Measurements from ENCODE around the gene EVA1C. TPM values are rescaled to one million over a fixed set of nuclear protein-coding genes. Genes with fewer than 3 reads are reported as not detected.

Gene EVA1C
- total and polyA plus RNA-seq, 10 of the 15 experiments (the other 5 are each of a cell fraction or from before 2014, with no cell fraction given) = 0.13 to 0.56 (median 0.34) TPM; not detected in 7

DNA sequence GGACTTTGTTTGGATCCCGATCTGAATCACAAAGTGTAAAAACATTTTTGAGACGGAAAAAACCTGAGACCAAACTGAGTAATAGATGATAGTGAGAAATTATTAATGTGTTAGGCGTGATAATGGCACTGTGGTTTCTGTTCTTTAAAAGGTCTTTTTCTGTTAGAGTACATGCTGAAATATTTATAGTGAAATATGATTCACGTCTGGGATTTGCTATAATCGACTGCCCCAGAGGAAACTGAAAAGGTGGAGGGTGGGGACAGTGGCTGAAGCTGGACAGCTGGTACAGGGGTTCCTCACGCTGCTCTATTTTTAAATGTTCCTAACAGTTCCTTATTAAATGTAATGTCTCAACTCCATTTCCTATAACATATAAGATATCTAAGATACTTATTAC lies 30.9 kb upstream of the EVA1C start:
- Histone ChIP-seq H2AFZ (ENCODE audit: control insufficient read depth, low read depth, low read length) (no peak overlapping the region), H3K27ac (ENCODE audit: control insufficient read depth, insufficient read depth) (no peak overlapping the region), H3K79me2 (ENCODE audit: control insufficient read depth, insufficient read depth, low read length) (no peaks in the 10 kb centered on the region; the same call in 1 of the 2 replicates), H3K4me2 (ENCODE audit: control insufficient read depth, insufficient read depth) (no peak overlapping the region), H3K4me3 (no peak overlapping the region), H3K4me1 (ENCODE audit: control insufficient read depth, insufficient read depth, low read length) (no peaks in the 10 kb centered on the region), H4K20me1 (ENCODE audit: control insufficient read depth, insufficient read depth) (no peaks in the 10 kb centered on the region; the same call in 1 of the 2 replicates), H3K36me3 (ENCODE audit: control insufficient read depth in 2 of 2, insufficient read depth in 2 of 2, low read length in 1 of 2) (peaks cover 27 to 30% of the 10 kb centered on the region in 2 experiments; a peak in 3 of 4 replicates), H3K27me3 (replicated peaks in 1 of 2; ENCODE audit: control insufficient read depth in 2 of 2, insufficient read depth in 2 of 2, low read length in 1 of 2) (no peaks in the 10 kb centered on the region), H3K9me3 (replicated peaks; ENCODE audit: control insufficient read depth, insufficient read depth, low read length) (no peaks in the 10 kb centered on the region), H3K9ac (ENCODE audit: control insufficient read depth, insufficient read depth, low read length) (no peak overlapping the region)
- CTCF ChIA-PET = no interaction called here
- no peak for DNase-seq (ENCODE audit: low read depth, low spot score)
- SMC1A ChIA-PET (ENCODE audit: uncharacterized antibody, unreplicated experiment) = no interaction called here
- ATAC-seq = no peak
- TF ChIP-seq LARP7 (IDR thresholded peaks at IDR 0.05) (no peak), YBX1 (IDR thresholded peaks at IDR 0.05) (no peak), SUZ12 (IDR thresholded peaks at IDR 0.05; ENCODE audit: unreplicated experiment) (no peak), RCOR1 (conservative IDR thresholded peaks at IDR 0.05; ENCODE audit: low read depth, low read length) (no peak), STAT1 (conservative IDR thresholded peaks at IDR 0.05) (no peak)
- TF ChIP-seq, protein P1, sequence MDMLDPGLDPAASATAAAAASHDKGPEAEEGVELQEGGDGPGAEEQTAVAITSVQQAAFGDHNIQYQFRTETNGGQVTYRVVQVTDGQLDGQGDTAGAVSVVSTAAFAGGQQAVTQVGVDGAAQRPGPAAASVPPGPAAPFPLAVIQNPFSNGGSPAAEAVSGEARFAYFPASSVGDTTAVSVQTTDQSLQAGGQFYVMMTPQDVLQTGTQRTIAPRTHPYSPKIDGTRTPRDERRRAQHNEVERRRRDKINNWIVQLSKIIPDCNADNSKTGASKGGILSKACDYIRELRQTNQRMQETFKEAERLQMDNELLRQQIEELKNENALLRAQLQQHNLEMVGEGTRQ (IDR thresholded peaks at IDR 0.05; ENCODE audit: borderline replicate concordance, low read depth, low read length) = no peak
- TF ChIP-seq, protein P2, sequence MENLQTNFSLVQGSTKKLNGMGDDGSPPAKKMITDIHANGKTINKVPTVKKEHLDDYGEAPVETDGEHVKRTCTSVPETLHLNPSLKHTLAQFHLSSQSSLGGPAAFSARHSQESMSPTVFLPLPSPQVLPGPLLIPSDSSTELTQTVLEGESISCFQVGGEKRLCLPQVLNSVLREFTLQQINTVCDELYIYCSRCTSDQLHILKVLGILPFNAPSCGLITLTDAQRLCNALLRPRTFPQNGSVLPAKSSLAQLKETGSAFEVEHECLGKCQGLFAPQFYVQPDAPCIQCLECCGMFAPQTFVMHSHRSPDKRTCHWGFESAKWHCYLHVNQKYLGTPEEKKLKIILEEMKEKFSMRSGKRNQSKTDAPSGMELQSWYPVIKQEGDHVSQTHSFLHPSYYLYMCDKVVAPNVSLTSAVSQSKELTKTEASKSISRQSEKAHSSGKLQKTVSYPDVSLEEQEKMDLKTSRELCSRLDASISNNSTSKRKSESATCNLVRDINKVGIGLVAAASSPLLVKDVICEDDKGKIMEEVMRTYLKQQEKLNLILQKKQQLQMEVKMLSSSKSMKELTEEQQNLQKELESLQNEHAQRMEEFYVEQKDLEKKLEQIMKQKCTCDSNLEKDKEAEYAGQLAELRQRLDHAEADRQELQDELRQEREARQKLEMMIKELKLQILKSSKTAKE (IDR thresholded peaks at IDR 0.05; ENCODE audit: low read depth, poor library complexity, severe bottlenecking) = no peak
- TF ChIP-seq, protein P3, sequence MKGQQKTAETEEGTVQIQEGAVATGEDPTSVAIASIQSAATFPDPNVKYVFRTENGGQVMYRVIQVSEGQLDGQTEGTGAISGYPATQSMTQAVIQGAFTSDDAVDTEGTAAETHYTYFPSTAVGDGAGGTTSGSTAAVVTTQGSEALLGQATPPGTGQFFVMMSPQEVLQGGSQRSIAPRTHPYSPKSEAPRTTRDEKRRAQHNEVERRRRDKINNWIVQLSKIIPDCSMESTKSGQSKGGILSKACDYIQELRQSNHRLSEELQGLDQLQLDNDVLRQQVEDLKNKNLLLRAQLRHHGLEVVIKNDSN (IDR thresholded peaks at IDR 0.05; ENCODE audit: borderline replicate concordance, extremely low read length, insufficient read depth, low read depth, low read length) = no peak
- TF ChIP-seq, protein P4, sequence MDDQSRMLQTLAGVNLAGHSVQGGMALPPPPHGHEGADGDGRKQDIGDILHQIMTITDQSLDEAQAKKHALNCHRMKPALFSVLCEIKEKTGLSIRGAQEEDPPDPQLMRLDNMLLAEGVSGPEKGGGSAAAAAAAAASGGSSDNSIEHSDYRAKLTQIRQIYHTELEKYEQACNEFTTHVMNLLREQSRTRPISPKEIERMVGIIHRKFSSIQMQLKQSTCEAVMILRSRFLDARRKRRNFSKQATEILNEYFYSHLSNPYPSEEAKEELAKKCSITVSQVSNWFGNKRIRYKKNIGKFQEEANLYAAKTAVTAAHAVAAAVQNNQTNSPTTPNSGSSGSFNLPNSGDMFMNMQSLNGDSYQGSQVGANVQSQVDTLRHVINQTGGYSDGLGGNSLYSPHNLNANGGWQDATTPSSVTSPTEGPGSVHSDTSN (IDR thresholded peaks at IDR 0.05; ENCODE audit: insufficient replicate concordance, low read depth, low read length) = no peak
- RAD21 ChIA-PET (ENCODE audit: unreplicated experiment) = no interaction called here
- WGBS (ENCODE audit: insufficient coverage, insufficient replicate concordance, low lambda C conversion rate, missing lambda C conversion rate) = 57% methylated on average over 6 of the region's 6 CpGs
- BruUV-seq (replicated peaks) = no TSS peak
- intact Hi-C loops (cut with micrococcal nuclease; ENCODE audit: unreplicated experiment) (no loop called here), in situ Hi-C loops (cut with MboI) (loop anchor here (25.0 kb wide), 1 partner anchor 1256 kb away; the partner anchor contains the start of genes CRYZL1 and ITSN1)
- no peak for FAIRE-seq
- POLR2A ChIA-PET = no interaction called here
